GOT3 (cell line): ENCODE results near the gene FARS2.

ENCODE experiments used
- DNase-seq: peaks from one replicate; lab custom pipeline; 2025; ENCODE audit warnings: mixed read lengths; lab: John Stamatoyannopoulos, UW

FARS2 gene

DNA sequence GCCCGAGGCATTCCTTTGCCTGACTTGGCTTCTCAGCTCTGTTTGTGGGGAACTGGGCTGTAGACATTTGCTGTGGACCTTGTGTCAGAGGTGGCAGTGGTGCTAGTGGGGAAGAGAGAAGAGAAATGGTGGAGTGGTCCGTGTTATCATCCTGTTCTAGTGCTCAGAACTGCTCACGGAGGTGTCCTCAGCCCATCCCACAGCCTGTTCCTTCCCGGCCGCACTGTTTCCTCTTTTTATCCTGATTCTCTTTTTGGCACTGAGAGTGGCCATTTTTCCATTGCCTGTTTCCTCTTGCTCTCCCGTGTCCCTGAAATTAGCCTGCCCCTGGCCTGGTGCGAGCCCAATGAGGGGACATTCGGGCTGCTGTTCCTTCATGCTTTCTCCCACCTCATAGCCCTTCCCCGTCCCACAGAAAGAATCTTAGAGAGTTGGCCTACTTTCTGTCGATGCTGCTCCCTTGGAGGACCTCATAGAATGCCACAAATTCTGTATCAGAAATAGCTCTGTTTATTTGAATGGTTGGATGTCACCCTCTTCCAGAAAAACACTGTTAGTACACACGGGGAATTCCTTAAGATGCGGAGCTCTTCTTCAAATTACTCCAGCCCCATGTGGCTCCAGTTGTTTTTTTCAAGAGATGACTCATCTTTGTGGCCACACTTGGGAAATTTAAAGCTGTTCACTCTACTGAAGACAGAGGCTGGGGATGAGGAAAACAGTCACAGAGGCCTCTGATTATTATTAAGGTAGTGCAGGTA, 26.1 kb downstream of the FARS2 start:
- no peak for DNase-seq

DNA sequence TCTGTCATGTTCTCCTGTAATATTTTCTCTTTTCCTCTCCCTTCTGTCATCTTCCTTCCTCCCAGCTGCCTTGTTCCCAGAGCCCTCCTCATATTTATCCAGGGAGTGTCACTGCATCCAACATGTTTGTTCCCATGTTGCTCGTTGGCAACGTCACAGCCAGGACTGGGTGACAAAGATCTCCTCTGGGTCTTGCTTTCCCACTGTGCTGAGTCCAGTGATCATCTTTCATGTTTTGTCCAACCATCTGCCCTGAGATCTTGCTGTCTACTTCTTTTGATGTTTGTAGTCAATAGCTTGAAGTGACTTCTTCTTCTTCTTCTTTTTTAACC, 26.6 kb downstream of the FARS2 start:
- no peak for DNase-seq

DNA sequence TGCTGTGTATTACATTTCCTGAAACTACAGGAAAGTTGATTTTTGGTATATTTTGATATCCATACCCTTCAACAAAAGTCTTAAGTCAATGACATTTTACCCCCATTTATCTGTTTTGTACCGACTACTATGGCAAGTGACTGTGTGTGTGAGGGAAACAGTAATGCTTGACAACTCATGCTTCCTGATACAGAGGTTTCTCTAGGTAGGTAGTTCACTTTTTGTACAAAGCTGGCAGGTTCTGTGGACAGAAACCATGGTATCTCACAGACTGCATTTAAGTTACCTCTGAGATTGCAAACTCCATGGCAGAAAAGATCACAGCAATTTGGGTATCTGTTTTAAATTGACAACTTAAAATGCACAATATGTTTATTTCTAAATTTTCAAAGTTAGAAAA, 28.8 kb downstream of the FARS2 start:
- DNase-seq, result no peak

DNA sequence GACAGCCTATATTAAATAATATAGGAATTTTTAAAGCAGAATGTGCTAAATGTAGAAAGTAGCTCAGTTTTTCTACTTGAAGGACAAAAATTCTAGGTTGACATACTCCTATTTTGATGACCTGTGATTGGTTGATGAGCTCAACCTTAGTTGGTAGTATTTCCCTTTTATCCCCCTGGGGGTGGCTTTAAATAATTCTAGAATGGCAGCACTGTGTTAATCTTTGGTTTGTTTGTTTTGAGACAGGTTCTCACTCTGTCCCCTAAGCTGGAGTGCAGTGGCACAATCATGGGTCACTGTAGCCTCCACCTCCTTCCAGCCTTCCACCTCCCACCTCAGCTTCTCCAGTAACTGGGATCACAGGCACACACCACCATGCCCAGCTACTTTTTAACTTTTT, 29.2 kb downstream of the FARS2 start:
- DNase-seq, result no peak

DNA sequence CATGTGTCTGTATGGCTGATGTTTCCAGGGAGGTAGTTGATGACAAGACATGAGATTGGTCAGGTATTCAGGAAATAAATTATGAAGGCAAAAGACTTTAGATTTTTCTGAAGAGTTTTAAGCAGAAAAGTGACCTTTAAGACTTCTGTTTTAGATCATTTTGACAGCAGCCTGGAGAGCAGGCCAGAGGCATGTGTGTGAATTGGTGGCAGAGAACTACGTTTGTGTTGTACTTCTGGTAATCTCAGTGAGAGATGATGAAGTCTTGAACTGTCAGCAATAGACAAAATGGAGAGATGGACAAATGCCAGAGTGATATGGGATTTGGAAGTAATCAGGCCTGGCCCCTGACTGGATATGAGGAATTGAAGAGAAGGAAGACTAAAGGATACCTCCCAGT, 30.8 kb downstream of the FARS2 start:
- DNase-seq, result no peak

DNA sequence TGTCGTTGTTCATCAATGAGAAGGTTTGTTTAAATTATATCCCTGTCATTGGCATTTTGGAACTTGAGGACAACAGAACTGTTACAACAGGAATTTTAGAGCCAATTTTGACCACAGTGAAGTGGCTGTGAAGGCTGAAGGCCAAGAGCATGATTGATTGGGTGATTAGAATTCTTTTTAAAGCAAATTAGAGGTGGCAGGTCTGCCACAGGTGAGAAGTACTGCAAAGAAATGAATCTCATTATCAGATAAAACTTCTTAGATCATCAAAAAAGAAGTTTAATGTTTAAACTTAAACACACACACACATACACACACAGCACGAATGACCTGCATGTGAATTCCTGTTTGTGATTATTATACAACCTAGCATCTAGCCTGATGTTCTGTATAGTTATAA, 32.4 kb downstream of the FARS2 start:
- DNase-seq, result no peak

DNA sequence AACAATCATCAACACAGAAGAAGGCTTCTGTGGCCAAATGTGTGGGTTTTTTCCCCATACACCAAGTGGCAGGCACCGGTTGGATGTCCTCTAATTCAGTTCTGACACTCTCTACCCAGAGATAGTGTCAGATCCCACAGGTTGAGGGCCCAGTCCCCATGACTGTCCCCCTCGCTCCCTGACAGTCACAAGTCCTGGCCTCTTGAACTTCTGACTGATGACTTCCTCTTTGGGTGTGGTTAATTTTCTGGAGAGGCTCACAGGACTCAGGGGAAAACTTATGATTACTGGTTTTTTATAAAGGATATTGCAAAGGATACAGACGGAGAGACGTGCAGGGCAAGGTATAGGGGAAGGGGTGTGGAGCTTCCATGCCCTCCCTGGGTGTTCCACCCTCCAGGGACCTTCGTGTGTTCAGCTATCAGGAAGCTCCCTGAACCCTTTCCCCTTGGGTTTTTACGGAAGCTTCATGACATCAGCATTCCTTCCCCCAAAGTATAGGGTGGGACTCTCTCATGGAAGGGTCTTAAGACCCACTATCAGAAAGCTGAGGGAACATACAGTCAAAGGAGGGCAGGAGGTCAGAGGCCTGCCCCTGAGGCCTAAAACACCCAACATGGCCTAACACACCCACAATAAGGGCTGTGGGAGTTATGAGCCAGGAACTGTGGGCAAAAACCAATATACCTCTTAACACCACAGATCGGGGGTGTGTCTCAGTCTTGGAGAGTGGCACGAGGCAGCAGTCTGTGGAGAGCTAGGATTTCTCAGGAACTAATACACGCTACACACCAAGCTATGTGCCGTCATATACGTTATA, 33.3 kb downstream of the FARS2 start:
- DNase-seq, result no peak

DNA sequence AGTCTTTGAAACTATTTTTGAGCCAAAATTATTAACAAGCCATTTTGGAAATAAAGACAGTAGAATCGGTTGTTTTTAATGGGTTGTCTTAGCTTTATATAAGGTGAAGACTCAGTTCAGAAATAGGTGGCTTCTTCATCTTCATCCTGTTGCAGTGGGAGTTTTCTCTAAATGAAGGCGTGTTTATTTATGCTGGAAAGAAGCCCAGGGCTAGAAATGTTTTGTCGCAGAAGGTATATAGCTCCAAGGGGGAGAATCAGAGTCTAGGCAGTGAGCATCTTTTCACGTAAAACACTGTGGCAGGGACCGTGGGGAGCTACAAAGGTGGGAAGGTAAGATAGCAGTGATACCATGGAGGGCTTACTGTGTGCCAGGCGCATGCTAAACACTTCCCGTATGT, 34.3 kb downstream of the FARS2 start:
- DNase-seq, result no peak

DNA sequence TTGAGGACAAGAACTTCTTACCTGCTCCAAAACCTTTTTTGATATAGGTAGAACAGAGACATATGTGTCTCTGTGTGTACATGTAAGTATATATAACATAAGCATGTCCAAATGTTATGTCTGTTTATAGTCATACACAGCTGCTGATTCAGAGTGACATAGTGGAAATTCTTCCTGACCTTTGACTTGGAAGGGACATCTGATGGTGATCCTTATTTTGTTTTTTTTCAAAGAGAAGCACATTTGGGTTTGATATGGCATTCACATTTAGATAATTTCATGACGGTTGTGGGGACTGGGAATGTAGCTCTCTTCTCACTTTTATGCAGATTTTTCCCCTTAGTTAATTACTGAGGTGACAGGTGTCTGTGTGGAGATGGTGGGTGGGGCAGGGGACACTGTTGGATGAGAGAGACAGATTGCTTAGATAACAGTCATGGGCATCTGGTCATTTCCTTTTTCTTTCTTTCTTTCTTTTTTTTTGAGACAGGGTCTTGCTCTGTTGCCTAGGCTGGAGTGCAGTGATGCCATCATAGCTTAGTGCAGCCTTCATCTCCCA, 39.0 kb downstream of the FARS2 start:
- no peak for DNase-seq

DNA sequence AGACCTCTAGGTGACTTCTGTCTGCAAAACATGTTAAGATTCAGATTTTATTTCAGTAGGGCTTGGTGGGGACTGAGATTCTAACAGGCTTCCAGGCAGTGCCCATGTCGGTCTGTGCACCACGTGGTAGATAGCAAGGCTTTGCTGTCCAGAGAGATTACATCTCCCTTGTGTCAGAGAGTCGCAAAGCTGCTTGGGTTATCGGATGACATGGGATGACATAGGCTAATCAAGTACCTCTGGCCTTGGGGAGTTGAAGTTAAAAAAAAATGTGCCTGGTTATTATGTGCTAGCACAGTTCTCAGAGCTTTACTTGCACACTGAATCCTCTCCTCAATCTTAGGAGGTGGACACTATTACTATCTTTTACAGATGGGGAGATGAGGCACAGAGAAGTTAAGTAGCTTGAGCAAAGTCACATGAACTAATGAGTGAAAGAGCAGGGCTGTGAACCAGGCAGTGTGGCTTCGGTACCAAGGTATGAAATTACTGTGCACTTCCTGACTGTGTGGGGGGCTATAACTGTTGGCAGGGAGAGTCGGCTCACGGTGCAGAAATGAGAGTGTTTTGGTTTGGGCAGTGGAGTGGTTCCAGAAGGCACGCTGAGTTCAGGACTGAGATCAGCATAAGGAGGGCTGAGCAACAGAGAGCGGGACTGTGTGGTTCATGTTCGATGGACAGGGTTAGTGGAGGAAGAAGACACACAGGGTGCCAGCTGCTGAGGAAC, 41.1 kb downstream of the FARS2 start:
- no peak for DNase-seq

DNA sequence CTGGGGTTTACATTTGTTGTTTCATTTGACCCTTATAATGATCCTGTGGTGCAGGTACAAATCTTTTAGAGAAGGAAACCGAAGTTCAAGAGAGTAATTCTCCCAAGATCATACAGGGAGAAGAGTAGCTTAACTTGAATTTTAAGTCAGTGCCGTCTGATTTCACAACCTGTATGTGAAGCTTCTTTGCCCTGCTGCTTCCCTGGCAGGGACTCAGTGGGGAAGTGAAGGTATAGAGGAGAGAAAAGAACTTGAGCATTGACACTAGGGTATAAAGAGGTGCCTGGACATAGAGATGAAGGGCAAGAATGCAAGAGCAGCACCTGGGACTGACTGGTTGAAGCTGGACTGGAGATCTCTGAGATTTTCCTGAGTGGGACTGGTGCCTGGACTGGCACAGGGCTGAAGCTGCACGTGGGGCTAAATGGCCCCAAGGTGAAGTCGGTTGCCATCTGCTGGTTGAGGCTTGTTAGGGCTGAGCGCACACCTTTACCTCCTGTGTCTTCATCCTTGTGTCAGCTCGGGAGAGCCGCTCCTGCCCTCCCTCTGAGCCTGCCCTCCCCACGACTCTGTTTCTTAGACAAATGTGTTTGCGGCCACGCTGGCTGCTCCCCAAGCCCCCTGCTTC, 41.8 kb downstream of the FARS2 start:
- DNase-seq, result no peak

DNA sequence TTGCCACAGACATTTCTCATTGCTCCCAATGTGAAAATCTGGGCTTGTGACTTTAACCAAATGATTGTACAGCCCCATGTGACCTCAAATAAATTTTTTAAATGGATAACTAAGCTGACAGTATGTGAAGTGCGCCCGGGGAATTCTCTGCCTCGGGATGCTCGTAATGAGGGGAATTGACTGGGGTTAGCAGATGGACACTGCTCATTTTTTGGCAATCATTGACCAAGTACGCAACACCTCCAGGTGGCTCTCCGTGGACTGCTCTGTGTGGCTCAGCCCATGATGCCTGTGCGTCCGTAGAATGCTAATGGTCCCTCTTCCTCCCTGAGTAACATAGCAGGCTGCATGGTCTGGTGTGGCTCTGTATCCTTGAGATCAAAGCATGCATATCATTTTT, 42.4 kb downstream of the FARS2 start:
- DNase-seq, result no peak

DNA sequence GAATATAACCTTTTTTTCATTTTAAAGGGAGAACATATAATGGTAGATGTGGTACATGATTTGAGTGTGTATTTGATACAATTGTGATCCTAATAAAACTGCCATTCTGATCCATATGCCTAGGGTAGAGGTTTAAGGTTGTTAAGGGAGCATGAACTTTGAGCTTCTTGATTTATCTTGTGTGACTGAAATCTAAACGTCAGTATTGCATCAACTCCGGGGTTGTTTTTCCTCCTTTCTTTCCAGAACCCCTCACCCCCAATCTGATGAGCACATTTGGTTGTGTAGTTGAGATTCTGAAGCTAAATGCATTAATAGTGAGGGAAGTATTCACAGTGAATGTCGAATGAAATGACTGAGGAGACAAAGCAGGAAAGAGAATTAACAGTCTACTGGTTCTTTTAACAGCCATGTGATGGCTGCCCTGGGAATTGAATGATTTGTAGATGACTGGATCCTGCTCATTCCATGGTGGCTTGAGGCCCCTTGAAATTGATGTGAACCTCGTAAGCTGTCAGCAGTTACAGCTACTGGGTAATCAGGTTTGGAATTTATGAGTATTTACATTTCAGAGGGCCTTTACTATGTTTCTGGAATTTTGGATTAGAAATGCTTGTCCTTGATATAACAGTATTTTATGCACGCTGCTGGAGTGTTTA, 44.8 kb downstream of the FARS2 start:
- DNase-seq, result no peak

DNA sequence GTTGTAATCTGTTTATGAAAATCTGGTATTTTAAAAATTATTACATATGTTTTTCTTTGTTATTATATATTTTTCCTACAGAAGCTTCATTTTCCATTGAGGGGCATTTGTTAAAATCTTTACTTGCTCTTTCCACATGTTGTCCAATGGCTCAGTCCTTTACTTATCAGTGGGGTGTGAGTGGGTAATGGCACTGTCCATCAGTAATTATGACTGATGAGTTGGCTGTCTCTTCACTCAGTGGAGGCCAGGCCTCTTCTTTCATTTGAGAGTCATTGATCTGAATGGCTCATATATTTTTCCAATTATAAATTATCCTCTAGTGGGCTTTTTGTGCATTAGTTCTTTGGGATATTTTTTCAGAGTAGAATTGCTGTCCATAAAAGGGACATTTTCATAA, 45.7 kb downstream of the FARS2 start:
- no peak for DNase-seq

DNA sequence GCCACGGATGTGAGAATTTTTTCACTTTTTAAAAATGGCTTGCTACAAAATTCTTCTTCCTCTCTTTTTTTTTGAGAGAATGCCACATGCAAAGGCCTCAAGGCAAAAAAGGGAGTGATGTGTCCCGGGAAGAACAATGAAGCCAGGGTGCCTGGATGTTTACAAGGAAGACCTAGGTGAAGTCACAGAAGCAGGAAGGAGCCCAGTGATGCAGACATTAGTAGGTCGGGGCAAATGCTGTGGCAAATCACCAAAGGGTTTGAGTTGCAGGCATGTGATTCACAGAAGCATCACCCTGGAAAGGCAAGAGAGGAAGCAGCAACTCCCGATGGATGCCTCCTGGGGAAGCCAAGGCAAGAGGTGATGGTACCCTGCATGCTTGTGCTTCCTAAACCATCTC, 46.8 kb downstream of the FARS2 start:
- no peak for DNase-seq

DNA sequence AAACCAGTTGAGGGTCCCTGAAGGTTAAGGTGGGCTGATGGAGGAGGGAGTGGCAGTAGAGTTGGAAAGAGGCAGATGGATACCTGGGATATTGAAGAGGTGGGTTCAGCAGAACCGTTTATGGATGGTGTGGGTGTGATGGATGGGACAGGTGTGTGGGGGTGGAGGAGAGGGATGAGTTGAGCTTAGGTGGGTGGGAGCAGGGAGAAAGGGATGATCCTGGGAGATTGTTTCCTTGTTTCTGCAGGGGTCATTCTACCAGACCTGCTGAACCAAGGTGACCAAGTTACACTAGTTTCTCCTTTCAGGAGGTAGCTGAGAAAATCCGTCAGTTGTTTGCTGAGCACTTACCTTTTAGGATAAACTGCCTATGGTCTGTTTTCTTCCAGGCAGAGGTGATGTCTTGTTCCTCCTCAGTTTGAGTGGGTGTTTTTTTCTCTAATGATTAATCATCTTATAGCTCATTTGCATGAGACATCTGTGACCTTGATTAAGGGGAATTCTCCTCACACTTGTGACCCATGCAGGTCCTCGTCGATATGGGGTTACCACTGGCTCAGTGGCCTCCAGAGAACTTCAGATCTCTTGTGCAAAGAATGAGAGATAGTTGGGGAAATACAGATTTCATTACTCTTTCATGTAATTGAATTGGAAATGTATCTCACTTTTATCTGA, 53.0 kb downstream of the FARS2 start:
- DNase-seq, result no peak

DNA sequence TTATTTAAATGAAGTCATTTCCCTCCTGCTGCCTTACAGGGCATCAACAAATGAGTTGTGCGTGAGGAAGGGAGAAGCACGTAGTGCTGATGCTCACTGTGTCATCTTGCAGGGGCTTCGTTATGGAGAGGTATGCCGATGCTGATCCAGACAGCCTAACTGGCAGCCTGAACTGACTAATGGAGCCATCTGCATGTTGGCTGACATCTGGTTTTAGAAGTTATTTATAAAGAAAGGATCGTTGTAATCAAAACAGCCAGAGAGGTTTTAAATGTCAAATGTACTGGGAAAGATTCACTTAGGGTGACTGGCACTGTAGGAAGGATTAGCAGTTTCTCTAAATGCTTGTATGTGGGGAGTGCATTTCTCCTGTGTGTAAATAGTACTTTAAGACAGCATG, 54.6 kb downstream of the FARS2 start:
- DNase-seq, result no peak

DNA sequence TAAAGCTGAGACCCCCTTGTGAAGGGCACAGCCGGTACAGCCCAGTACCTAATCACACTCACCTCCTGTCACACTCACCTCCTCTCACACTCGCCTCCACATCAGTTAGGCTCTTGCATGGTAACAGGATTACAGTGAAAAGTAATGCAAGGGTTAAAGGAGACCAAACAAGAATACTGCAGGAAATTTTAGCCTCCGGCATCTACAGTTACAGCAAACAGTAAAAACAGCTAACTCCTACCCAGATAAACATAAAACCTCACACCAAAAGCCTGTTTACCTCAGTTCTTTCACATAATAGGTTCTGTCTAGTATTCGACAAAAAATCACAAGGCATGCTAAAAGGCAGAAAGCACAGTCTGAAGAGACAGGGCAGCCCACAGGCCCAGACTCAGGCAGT, 55.6 kb downstream of the FARS2 start:
- no peak for DNase-seq

DNA sequence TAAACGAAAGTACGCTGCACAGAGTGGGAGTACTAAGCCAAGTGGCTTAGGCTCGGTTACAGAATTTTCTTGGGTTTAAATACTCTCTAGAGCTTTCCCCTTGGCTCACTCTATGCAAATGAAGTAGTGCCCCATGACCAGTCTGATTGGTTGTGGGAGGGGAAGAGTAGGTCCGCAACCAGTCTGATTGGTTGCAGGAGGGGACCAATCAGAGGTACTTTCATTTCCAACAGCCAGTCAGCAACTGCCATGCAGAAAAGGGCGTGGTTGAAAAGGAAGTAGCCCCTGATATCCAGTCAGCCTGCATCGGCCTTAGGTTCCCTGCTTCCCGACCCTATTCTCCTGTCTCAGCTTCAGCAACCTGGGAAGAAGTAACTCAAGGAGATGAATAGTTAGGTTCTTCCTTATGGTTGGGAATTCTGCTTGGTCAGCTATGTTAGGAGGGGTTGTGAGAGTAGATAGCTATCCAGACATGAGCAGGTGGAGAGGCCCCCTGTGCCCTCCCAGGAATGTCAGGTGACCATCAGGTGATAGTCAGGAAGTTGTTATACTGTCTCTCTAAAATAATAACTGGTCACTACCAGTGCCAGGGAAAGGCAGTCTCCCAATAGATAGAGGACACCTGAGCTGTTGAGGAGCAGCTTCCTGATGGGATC, 57.4 kb downstream of the FARS2 start:
- no peak for DNase-seq

DNA sequence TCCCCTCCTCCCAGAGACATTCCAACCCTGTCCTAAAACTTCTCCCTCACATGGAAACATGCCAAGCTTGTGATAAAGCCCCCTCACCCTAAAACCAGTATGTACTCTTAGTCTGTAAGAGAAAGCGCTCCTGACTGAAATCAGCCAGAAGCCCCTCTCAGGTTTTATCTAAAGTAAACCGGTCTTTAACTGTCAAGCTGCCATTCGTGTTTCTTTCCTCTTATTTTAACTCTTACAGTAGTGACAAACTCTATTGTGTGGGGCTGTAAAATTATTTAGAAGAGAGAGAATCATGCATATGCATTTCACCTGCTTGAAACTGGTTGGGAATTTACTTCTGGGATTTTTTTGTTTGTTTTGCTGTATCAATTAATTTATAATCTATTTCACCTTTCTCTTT, 62.7 kb downstream of the FARS2 start:
- no peak for DNase-seq

DNA sequence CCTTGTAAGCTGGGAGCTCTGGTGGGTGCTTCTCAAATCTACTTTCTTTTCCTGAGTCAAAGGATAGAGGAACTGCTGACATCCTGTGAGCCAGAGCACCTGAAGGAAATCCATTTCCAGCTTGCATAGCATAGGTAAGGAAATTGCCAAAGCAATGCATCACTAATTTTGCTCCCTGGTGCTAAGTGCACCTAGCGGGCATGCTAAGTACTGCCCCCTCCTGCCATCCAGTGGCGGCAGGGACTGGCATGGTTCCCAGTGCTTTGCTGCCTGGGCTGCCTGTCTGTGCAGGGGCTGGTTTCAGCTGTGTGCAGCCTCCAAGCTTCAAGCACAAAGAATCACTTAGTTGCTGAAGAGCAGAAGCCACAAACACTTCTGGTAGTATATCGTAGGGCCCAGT, 63.9 kb downstream of the FARS2 start:
- DNase-seq, result no peak
